DND-41 (cell line): Measurements from ENCODE around the gene AP1M1.

Source experiments
- EZH2 ChIP-seq: IDR thresholded peaks from 3 replicates; pipeline ENCODE4 v1.6.1; 2012; ENCODE audit warnings: borderline replicate concordance, low read depth, mild to moderate bottlenecking, moderate library complexity, low read length, inconsistent platforms; ENCODE audit not compliant: severe bottlenecking
- TF ChIP-seq, protein P1 (sequence below): IDR thresholded peaks from 2 replicates; pipeline ENCODE4 v1.5.1; 2012; ENCODE audit warnings: borderline replicate concordance, low read length, moderate library complexity, mild to moderate bottlenecking; ENCODE audit not compliant: poor library complexity, severe bottlenecking; ENCODE audit errors: extremely low read depth

GRCh38 chr19:16154557-16154956 is 43.2 kb upstream of the AP1M1 start:
- TF ChIP-seq, protein P1, sequence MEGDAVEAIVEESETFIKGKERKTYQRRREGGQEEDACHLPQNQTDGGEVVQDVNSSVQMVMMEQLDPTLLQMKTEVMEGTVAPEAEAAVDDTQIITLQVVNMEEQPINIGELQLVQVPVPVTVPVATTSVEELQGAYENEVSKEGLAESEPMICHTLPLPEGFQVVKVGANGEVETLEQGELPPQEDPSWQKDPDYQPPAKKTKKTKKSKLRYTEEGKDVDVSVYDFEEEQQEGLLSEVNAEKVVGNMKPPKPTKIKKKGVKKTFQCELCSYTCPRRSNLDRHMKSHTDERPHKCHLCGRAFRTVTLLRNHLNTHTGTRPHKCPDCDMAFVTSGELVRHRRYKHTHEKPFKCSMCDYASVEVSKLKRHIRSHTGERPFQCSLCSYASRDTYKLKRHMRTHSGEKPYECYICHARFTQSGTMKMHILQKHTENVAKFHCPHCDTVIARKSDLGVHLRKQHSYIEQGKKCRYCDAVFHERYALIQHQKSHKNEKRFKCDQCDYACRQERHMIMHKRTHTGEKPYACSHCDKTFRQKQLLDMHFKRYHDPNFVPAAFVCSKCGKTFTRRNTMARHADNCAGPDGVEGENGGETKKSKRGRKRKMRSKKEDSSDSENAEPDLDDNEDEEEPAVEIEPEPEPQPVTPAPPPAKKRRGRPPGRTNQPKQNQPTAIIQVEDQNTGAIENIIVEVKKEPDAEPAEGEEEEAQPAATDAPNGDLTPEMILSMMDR: no peak
- no peak for TF ChIP-seq EZH2
